Astrocyte (in vitro differentiated cells and primary cell): Measurements from ENCODE around the gene DERA.

Experiments used
- CTCF ChIP-seq: IDR thresholded peaks from 2 replicates; pipeline ENCODE4 v1.5.1; 2011; ENCODE audit warnings: low read depth, mild to moderate bottlenecking, inconsistent platforms, low read length, moderate library complexity; ENCODE audit not compliant: insufficient read depth
- EZH2 ChIP-seq: IDR thresholded peaks from 2 replicates; pipeline ENCODE4 v1.6.1; 2012; ENCODE audit warnings: mild to moderate bottlenecking, low read length, inconsistent platforms; ENCODE audit not compliant: insufficient read depth

GRCh38 chr12:15966426-15966825 is 55.3 kb downstream of the DERA start:
- TF ChIP-seq CTCF (no peak), EZH2 (no peak)
